Body of pancreas (tissue), 4 donors: ENCODE data around the gene SLC25A21. TPM values are rescaled to one million over a fixed set of nuclear protein-coding genes. Genes with fewer than 3 reads are reported as not detected.

Experiments
- ATAC-seq: fragments of 150-250 bp; one replicate; pipeline ENCODE4 v1.9.1; 2016
- DNase-seq, 4 donors: peaks; one replicate each; pipeline ENCODE4 v3.0.0-alpha.2; 2019
- H3K27ac ChIP-seq, 4 donors: fragments of 200-600 bp; sonication (generic); 1 replicate in 3 of 4; 2 replicates in 1 of 4; pipeline versions ENCODE4 v1.5.1 to v1.6.1; 2016 to 2019; ENCODE audit warnings: mild to moderate bottlenecking in 1 of 4, mixed read lengths in 1 of 4, moderate library complexity in 1 of 4
- H3K27me3 ChIP-seq, 2 donors: fragments of 200-600 bp; sonication (generic); one replicate each; pipeline ENCODE4 v1.6.0; 2016; ENCODE audit warnings: mild to moderate bottlenecking in 1 of 2
- H3K36me3 ChIP-seq, 2 donors: fragments of 200-600 bp; sonication (generic); replicated peaks in 1 of 2; 2 replicates each; pipeline ENCODE4 v1.5.1; 2016; ENCODE audit warnings: low read depth in 2 of 2; ENCODE audit not compliant: insufficient read depth in 1 of 2
- H3K4me1 ChIP-seq: fragments of 200-600 bp; sonication (generic); one replicate; pipeline ENCODE4 v1.6.0; 2016
- H3K4me3 ChIP-seq, 2 donors: fragments of 200-600 bp; sonication (generic); 1 replicate in 1 of 2; 2 replicates in 1 of 2; pipeline ENCODE4 v1.5.1; 2016 to 2019
- H3K9me3 ChIP-seq, 3 donors: fragments of 200-600 bp; sonication (generic); 1 replicate in 2 of 3; 2 replicates in 1 of 3; pipeline ENCODE4 v1.5.1; 2016
- POLR2A ChIP-seq, 3 donors: fragments of 450-650 bp; IDR thresholded peaks; one replicate each; pipeline ENCODE4 v1.6.1; 2016; ENCODE audit warnings: antibody characterized with exemption in 3 of 3, mild to moderate bottlenecking in 2 of 3
- WGBS, 2 donors: methylation state at CpG; one replicate each; pipeline ENCODE4 v1.1.5; 2017; 5-methylcytosine and 5-hydroxymethylcytosine counted together
- intact Hi-C: fragments of 100-400 bp; cut with DNase I; formaldehyde crosslinking; loops from one replicate; pipeline ENCODE4 v1.15.1; 2023
- total RNA-seq, 2 donors: library from RNA; depleted of rRNA; stranded (reverse); fragments of >200 nt; gene quantifications; one replicate each; pipeline ENCODE4 v1.1.0, GENCODE V29; 2016
- TF ChIP-seq, protein P1 (sequence below), 7 experiments: fragments of 450-650 bp in 4 of 7; fragments of 200-600 bp in 3 of 7; sonication (generic) in 3 of 7; IDR thresholded peaks; one replicate each; pipeline ENCODE4 v1.5.1; 2016 to 2019; ENCODE audit warnings: antibody characterized with exemption in 7 of 7

SLC25A21 gene
- total RNA-seq, 2 donors from 2014 or later = not detected

DNA sequence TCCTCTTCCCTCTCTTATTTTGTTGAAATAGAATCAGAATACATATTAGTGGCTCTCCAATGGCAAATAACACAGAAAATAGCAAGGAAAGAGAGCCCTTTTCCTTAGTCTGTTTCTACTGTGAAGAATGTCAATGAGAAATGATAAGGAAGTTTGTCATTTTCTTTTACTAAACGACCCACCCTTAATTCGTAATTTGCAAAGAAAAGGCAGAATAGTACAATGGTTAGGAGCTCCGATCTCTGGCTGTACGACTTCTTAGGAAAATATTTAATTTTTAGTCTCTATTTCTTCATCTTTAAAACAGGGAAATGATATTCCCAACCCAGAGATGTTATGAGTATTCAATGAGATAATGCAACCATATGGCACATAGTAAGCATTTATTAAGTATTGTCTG, 504.7 kb downstream of the SLC25A21 start:
- WGBS, 2 donors = 10 to 14% methylated on average over 4 of the region's 4 CpGs
- no peak overlapping the region for H3K27ac ChIP-seq

DNA sequence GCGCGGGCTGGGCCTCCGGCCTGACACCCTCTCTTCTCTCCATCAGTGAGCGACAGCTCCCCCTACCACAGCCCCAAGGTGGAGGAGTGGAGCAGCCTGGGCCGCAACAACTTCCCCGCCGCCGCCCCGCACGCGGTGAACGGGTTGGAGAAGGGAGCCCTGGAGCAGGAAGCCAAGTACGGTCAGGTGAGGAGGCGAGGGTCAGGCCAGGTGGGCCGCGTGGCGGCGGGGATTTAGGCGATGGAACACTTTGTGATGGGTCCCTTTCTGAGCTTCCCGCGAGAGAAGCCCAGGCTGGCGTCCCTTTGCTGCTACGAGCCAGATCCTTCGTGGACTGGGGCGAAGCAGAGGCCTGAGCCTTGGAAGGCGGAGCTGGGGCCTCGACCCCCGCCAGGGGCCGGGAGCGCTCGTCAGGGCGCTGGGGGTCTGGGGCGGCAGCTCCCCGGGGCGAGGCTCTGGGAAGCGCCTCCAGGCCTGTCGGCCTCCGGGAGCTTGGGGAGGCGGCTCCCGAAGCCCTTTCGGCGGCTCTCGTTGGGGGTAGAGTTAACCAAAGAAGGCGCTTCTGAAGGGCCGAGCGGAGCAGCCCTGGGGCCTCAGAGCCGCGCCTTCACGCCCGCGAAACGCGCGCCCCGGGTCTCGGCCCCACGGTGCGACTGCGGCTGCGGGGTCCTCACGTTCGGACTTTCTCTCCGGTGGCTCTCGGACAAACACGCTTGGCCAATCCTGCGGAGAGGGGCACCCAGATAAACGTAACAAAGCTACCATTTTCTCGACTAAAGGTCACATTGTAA, 505.8 kb downstream of the SLC25A21 start:
- Histone ChIP-seq H3K36me3 (no peaks in the 10 kb centered on the region), H3K27ac (no peak overlapping the region), H3K9me3 (no peaks in the 10 kb centered on the region), H3K4me1 (peaks cover 37% of the 10 kb centered on the region), H3K27me3 (peaks cover 3 to 55% of the 10 kb centered on the region in 2 donors), H3K4me3 (no peak overlapping the region)
- TF ChIP-seq, protein P1, sequence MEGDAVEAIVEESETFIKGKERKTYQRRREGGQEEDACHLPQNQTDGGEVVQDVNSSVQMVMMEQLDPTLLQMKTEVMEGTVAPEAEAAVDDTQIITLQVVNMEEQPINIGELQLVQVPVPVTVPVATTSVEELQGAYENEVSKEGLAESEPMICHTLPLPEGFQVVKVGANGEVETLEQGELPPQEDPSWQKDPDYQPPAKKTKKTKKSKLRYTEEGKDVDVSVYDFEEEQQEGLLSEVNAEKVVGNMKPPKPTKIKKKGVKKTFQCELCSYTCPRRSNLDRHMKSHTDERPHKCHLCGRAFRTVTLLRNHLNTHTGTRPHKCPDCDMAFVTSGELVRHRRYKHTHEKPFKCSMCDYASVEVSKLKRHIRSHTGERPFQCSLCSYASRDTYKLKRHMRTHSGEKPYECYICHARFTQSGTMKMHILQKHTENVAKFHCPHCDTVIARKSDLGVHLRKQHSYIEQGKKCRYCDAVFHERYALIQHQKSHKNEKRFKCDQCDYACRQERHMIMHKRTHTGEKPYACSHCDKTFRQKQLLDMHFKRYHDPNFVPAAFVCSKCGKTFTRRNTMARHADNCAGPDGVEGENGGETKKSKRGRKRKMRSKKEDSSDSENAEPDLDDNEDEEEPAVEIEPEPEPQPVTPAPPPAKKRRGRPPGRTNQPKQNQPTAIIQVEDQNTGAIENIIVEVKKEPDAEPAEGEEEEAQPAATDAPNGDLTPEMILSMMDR (IDR thresholded peaks at IDR 0.05) = no peak
- no peak for TF ChIP-seq POLR2A (IDR thresholded peaks at IDR 0.05)
- ATAC-seq = no peak
- DNase-seq = no peak
- 5 to 9% methylated on average over 24 to 68 of the region's 68 CpGs for WGBS, 2 donors
- intact Hi-C loops = no loop called here

More for the DNA sequence above, 504.7 kb downstream of the SLC25A21 start:
- no peaks in the 10 kb centered on the region for H3K36me3 ChIP-seq
- TF ChIP-seq POLR2A (IDR thresholded peaks at IDR 0.05) = no peak
- TF ChIP-seq, protein P1 (IDR thresholded peaks at IDR 0.05) = no peak
- peaks cover 3 to 48% of the 10 kb centered on the region in 2 donors for H3K27me3 ChIP-seq
- DNase-seq (no peak), ATAC-seq (no peak)
- intact Hi-C loops = no loop called here
- no peak overlapping the region for H3K4me3 ChIP-seq
- H3K9me3 ChIP-seq = no peaks in the 10 kb centered on the region
- H3K4me1 ChIP-seq = peaks cover 26% of the 10 kb centered on the region

GRCh38 chr14:36665887-36666415, 506.5 kb downstream of the SLC25A21 start:
- Histone ChIP-seq H3K27ac (no peak overlapping the region), H3K36me3 (no peaks in the 10 kb centered on the region), H3K9me3 (no peaks in the 10 kb centered on the region), H3K4me1 (peaks cover 43% of the 10 kb centered on the region), H3K27me3 (peaks cover 3 to 59% of the 10 kb centered on the region in 2 donors), H3K4me3 (no peak overlapping the region)
- TF ChIP-seq, protein P1 (IDR thresholded peaks at IDR 0.05) = no peak
- TF ChIP-seq POLR2A (IDR thresholded peaks at IDR 0.05) = no peak
- WGBS, 2 donors = 26 to 41% methylated on average over 14 to 18 of the region's 18 CpGs
- intact Hi-C loops = no loop called here
- ATAC-seq (no peak), DNase-seq (no peak)

GRCh38 chr14:36664322-36665193, 507.8 kb downstream of the SLC25A21 start:
- ATAC-seq (no peak), DNase-seq (no peak)
- intact Hi-C loops = no loop called here
- Histone ChIP-seq H3K36me3 (no peaks in the 10 kb centered on the region), H3K9me3 (no peaks in the 10 kb centered on the region), H3K27me3 (peaks cover 3 to 72% of the 10 kb centered on the region in 2 donors), H3K4me1 (peaks cover 46% of the 10 kb centered on the region), H3K4me3 (no peak overlapping the region), H3K27ac (no peak overlapping the region)
- TF ChIP-seq, protein P1 (IDR thresholded peaks at IDR 0.05) = no peak
- TF ChIP-seq POLR2A (IDR thresholded peaks at IDR 0.05) = no peak
- WGBS, 2 donors = 11 to 20% methylated on average over 9 of the region's 9 CpGs
